Fibroblast of mammary gland (primary cell): ENCODE results near the gene NTN3.

Experiments
- DNase-seq: peaks from one replicate; pipeline ENCODE4 v3.0.0-alpha.2; 2010; ENCODE audit warnings: low read depth
- H3K4me3 ChIP-seq: 2 replicates; pipeline ENCODE4 v1.5.1; 2011; ENCODE audit warnings: low read depth, mild to moderate bottlenecking, low read length, moderate library complexity; ENCODE audit not compliant: control insufficient read depth
- CTCF ChIP-seq: conservative IDR thresholded peaks from 2 replicates; pipeline ENCODE4 v1.5.1; 2011; ENCODE audit warnings: low read depth, low read length, inconsistent platforms; ENCODE audit not compliant: control insufficient read depth, insufficient read depth

Gene NTN3

GRCh38 chr16:2455081-2455845 lies 15.8 kb upstream of the NTN3 start:
- TF ChIP-seq CTCF = no peak
- no peak for DNase-seq
- no peak overlapping the region for H3K4me3 ChIP-seq

- no peak for TF ChIP-seq CTCF
- H3K4me3 ChIP-seq = no peak overlapping the region
- DNase-seq = no peak
Observed at GRCh38 chr16:2456551-2457153, 14.4 kb upstream of the NTN3 start.

- no peak for DNase-seq
Observed at GRCh38 chr16:2457267-2457666, 13.8 kb upstream of the NTN3 start.

GRCh38 chr16:2457946-2458345 lies 13.2 kb upstream of the NTN3 start:
- no peak for TF ChIP-seq CTCF
- DNase-seq = no peak
- no peak overlapping the region for H3K4me3 ChIP-seq

More at GRCh38 chr16:2457267-2457666, 13.8 kb upstream of the NTN3 start:
- TF ChIP-seq CTCF = no peak
- H3K4me3 ChIP-seq = no peak overlapping the region

- H3K4me3 ChIP-seq = peak overlapping the region; percentile 53
- DNase-seq = no peak
- TF ChIP-seq CTCF = no peak
Observed at GRCh38 chr16:2458887-2459646, 12.0 kb upstream of the NTN3 start.

GRCh38 chr16:2459647-2460390 lies 11.3 kb upstream of the NTN3 start, which contains the start of gene TEDC2:
Gene TEDC2, plus strand, starts transcription at chr16:2460109. Its CDS starts 36 bp downstream, at chr16:2460145.
- no peak for TF ChIP-seq CTCF
- DNase-seq = peak; percentile 84
- H3K4me3 ChIP-seq = peak within 1 kb of the TSS; percentile 53
